ENCODE measurements around the gene DHCR24. TPM values are rescaled to one million over a fixed set of nuclear protein-coding genes. Genes with fewer than 3 reads are reported as not detected.

Gene DHCR24
- total and polyA plus RNA-seq, 2 experiments from 2014 or later, result 124 to 453 TPM

DNA sequence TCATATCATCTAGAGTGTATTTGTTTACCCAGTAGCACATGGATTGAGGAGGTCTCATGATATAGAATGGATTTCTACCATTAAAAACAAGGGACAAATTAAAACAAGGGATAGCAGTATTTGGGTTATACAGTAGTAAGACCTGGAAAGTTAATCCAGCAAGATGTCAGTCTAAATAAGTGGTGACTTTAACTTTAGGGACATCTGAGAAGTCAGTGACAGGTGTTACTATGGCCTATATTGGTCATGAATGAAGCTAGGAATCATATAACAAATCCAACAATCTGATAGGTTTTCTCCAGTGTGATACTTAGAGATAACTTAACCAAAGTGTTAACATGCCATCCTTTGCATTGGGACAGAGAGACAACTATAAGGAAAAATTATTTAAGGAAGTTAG lies 42.7 kb upstream of the DHCR24 start:
- Mint-ChIP-seq H3K27ac (no peak overlapping the region), H3K4me3 (no peak overlapping the region), H3K4me1 (peaks cover 5% of the 10 kb centered on the region), H3K36me3 (ENCODE audit: low read depth) (peaks cover 10% of the 10 kb centered on the region; the same call in 2 of the 3 replicates), H3K9me3 (peaks cover 28% of the 10 kb centered on the region), H3K27me3 (ENCODE audit: insufficient read depth, low read depth, poor library complexity) (no peaks in the 10 kb centered on the region)
- Histone ChIP-seq H3K27me3 (ENCODE audit: insufficient read depth) (no peaks in the 10 kb centered on the region), H3K9me2 (ENCODE audit: insufficient read depth) (no peaks in the 10 kb centered on the region), H2AFZ (no peak overlapping the region), H3K79me2 (replicated peaks; ENCODE audit: insufficient read depth) (no peaks in the 10 kb centered on the region), H3K27ac (ENCODE audit: low read depth) (no peak overlapping the region), H3K36me3 (ENCODE audit: insufficient read depth) (no peaks in the 10 kb centered on the region), H4K20me1 (replicated peaks; ENCODE audit: insufficient read depth) (no peaks in the 10 kb centered on the region), H3K4me2 (no peak overlapping the region), H3K4me3 (no peak overlapping the region), H3F3A (replicated peaks; ENCODE audit: low read depth) (no peaks in the 10 kb centered on the region), H3K4me1 (ENCODE audit: insufficient read depth) (no peaks in the 10 kb centered on the region)
- ATAC-seq (no peak), DNase-seq (ENCODE audit: low spot score) (no peak)
- TF ChIP-seq EZH2phosphoT487 (IDR thresholded peaks at IDR 0.05; ENCODE audit: unreplicated experiment) (no peak), STAT1 (IDR thresholded peaks at IDR 0.05; ENCODE audit: unreplicated experiment) (no peak), ZNF331 (CRISPR knock-in tag; IDR thresholded peaks at IDR 0.05; ENCODE audit: low read depth) (no peak), JUNB (IDR thresholded peaks at IDR 0.05; ENCODE audit: unreplicated experiment) (no peak), ZNF114 (CRISPR knock-in tag; IDR thresholded peaks at IDR 0.05) (no peak), CREB1 (CRISPR knock-in tag; IDR thresholded peaks at IDR 0.05; ENCODE audit: low read depth) (no peak), POLR2AphosphoS5 (IDR thresholded peaks at IDR 0.05; ENCODE audit: low read depth) (no peak), EZH2 (IDR thresholded peaks at IDR 0.05; ENCODE audit: low read depth, unreplicated experiment) (no peak), NANOG (IDR thresholded peaks at IDR 0.05; ENCODE audit: borderline replicate concordance) (no peak)
- TF ChIP-seq, protein P1, sequence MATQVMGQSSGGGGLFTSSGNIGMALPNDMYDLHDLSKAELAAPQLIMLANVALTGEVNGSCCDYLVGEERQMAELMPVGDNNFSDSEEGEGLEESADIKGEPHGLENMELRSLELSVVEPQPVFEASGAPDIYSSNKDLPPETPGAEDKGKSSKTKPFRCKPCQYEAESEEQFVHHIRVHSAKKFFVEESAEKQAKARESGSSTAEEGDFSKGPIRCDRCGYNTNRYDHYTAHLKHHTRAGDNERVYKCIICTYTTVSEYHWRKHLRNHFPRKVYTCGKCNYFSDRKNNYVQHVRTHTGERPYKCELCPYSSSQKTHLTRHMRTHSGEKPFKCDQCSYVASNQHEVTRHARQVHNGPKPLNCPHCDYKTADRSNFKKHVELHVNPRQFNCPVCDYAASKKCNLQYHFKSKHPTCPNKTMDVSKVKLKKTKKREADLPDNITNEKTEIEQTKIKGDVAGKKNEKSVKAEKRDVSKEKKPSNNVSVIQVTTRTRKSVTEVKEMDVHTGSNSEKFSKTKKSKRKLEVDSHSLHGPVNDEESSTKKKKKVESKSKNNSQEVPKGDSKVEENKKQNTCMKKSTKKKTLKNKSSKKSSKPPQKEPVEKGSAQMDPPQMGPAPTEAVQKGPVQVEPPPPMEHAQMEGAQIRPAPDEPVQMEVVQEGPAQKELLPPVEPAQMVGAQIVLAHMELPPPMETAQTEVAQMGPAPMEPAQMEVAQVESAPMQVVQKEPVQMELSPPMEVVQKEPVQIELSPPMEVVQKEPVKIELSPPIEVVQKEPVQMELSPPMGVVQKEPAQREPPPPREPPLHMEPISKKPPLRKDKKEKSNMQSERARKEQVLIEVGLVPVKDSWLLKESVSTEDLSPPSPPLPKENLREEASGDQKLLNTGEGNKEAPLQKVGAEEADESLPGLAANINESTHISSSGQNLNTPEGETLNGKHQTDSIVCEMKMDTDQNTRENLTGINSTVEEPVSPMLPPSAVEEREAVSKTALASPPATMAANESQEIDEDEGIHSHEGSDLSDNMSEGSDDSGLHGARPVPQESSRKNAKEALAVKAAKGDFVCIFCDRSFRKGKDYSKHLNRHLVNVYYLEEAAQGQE (IDR thresholded peaks at IDR 0.05; ENCODE audit: unreplicated experiment), result no peak
- TF ChIP-seq, protein P2, sequence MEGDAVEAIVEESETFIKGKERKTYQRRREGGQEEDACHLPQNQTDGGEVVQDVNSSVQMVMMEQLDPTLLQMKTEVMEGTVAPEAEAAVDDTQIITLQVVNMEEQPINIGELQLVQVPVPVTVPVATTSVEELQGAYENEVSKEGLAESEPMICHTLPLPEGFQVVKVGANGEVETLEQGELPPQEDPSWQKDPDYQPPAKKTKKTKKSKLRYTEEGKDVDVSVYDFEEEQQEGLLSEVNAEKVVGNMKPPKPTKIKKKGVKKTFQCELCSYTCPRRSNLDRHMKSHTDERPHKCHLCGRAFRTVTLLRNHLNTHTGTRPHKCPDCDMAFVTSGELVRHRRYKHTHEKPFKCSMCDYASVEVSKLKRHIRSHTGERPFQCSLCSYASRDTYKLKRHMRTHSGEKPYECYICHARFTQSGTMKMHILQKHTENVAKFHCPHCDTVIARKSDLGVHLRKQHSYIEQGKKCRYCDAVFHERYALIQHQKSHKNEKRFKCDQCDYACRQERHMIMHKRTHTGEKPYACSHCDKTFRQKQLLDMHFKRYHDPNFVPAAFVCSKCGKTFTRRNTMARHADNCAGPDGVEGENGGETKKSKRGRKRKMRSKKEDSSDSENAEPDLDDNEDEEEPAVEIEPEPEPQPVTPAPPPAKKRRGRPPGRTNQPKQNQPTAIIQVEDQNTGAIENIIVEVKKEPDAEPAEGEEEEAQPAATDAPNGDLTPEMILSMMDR (conservative IDR thresholded peaks at IDR 0.05; ENCODE audit: low read depth in 2 of 2), result no peak
- TF ChIP-seq, protein P3, sequence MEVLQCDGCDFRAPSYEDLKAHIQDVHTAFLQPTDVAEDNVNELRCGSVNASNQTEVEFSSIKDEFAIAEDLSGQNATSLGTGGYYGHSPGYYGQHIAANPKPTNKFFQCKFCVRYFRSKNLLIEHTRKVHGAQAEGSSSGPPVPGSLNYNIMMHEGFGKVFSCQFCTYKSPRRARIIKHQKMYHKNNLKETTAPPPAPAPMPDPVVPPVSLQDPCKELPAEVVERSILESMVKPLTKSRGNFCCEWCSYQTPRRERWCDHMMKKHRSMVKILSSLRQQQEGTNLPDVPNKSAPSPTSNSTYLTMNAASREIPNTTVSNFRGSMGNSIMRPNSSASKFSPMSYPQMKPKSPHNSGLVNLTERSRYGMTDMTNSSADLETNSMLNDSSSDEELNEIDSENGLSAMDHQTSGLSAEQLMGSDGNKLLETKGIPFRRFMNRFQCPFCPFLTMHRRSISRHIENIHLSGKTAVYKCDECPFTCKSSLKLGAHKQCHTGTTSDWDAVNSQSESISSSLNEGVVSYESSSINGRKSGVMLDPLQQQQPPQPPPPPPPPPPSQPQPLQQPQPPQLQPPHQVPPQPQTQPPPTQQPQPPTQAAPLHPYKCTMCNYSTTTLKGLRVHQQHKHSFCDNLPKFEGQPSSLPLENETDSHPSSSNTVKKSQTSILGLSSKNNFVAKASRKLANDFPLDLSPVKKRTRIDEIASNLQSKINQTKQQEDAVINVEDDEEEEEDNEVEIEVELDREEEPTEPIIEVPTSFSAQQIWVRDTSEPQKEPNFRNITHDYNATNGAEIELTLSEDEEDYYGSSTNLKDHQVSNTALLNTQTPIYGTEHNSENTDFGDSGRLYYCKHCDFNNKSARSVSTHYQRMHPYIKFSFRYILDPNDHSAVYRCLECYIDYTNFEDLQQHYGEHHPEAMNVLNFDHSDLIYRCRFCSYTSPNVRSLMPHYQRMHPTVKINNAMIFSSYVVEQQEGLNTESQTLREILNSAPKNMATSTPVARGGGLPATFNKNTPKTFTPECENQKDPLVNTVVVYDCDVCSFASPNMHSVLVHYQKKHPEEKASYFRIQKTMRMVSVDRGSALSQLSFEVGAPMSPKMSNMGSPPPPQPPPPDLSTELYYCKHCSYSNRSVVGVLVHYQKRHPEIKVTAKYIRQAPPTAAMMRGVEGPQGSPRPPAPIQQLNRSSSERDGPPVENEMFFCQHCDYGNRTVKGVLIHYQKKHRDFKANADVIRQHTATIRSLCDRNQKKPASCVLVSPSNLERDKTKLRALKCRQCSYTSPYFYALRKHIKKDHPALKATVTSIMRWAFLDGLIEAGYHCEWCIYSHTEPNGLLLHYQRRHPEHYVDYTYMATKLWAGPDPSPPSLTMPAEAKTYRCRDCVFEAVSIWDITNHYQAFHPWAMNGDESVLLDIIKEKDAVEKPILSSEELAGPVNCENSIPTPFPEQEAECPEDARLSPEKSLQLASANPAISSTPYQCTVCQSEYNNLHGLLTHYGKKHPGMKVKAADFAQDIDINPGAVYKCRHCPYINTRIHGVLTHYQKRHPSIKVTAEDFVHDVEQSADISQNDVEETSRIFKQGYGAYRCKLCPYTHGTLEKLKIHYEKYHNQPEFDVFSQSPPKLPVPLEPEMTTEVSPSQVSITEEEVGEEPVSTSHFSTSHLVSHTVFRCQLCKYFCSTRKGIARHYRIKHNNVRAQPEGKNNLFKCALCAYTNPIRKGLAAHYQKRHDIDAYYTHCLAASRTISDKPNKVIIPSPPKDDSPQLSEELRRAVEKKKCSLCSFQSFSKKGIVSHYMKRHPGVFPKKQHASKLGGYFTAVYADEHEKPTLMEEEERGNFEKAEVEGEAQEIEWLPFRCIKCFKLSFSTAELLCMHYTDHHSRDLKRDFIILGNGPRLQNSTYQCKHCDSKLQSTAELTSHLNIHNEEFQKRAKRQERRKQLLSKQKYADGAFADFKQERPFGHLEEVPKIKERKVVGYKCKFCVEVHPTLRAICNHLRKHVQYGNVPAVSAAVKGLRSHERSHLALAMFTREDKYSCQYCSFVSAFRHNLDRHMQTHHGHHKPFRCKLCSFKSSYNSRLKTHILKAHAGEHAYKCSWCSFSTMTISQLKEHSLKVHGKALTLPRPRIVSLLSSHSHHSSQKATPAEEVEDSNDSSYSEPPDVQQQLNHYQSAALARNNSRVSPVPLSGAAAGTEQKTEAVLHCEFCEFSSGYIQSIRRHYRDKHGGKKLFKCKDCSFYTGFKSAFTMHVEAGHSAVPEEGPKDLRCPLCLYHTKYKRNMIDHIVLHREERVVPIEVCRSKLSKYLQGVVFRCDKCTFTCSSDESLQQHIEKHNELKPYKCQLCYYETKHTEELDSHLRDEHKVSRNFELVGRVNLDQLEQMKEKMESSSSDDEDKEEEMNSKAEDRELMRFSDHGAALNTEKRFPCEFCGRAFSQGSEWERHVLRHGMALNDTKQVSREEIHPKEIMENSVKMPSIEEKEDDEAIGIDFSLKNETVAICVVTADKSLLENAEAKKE (CRISPR knock-in tag; IDR thresholded peaks at IDR 0.05), result no peak
- TF ChIP-seq, protein P4, sequence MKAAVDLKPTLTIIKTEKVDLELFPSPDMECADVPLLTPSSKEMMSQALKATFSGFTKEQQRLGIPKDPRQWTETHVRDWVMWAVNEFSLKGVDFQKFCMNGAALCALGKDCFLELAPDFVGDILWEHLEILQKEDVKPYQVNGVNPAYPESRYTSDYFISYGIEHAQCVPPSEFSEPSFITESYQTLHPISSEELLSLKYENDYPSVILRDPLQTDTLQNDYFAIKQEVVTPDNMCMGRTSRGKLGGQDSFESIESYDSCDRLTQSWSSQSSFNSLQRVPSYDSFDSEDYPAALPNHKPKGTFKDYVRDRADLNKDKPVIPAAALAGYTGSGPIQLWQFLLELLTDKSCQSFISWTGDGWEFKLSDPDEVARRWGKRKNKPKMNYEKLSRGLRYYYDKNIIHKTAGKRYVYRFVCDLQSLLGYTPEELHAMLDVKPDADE (IDR thresholded peaks at IDR 0.05), result no peak
